KMS-11 (cell line): ENCODE data around the gene FEM1A.

ENCODE experiments used
- H2AFZ ChIP-seq: fragments of 200-600 bp; sonication (generic); 2 replicates; pipeline ENCODE4 v1.6.1; 2016; ENCODE audit warnings: antibody characterized with exemption, mixed run types, low read depth
- H3K27ac ChIP-seq: fragments of 200-600 bp; sonication (generic); 2 replicates; pipeline ENCODE4 v1.6.1; 2016; ENCODE audit warnings: mild to moderate bottlenecking, mixed run types
- H3K27me3 ChIP-seq: fragments of 200-600 bp; sonication (generic); 2 replicates; pipeline ENCODE4 v1.6.1; 2017; ENCODE audit warnings: mild to moderate bottlenecking, low read depth, mixed run types, moderate library complexity; ENCODE audit not compliant: insufficient read depth
- H3K36me3 ChIP-seq: fragments of 200-600 bp; sonication (generic); 2 replicates; pipeline ENCODE4 v1.6.1; 2017; ENCODE audit warnings: mild to moderate bottlenecking, mixed run types; ENCODE audit not compliant: insufficient read depth
- H3K4me1 ChIP-seq: fragments of 200-600 bp; sonication (generic); 2 replicates; pipeline ENCODE4 v1.6.1; 2016; ENCODE audit warnings: mild to moderate bottlenecking, low read depth, mixed run types; ENCODE audit not compliant: poor library complexity, severe bottlenecking
- H3K4me2 ChIP-seq: fragments of 200-600 bp; sonication (generic); 2 replicates; pipeline ENCODE4 v1.7.0; 2016; ENCODE audit warnings: mild to moderate bottlenecking, mixed run types
- H3K4me3 ChIP-seq: fragments of 200-600 bp; sonication (generic); IDR thresholded peaks from 2 replicates; pipeline ENCODE4 v1.6.1; 2017; ENCODE audit warnings: low read depth, low read length, mixed read lengths; ENCODE audit not compliant: insufficient read depth
- H3K79me2 ChIP-seq: fragments of 200-600 bp; sonication (generic); 2 replicates; pipeline ENCODE4 v1.6.1; 2016; ENCODE audit warnings: low read depth, mixed run types; ENCODE audit not compliant: insufficient read depth
- H3K9ac ChIP-seq: fragments of 200-600 bp; sonication (generic); 2 replicates; pipeline ENCODE4 v1.6.1; 2016; ENCODE audit warnings: mild to moderate bottlenecking, mixed run types
- H4K20me1 ChIP-seq: fragments of 200-600 bp; sonication (generic); 2 replicates; pipeline ENCODE4 v1.6.1; 2016; ENCODE audit warnings: mild to moderate bottlenecking, mixed run types; ENCODE audit not compliant: insufficient read depth
- CTCF ChIP-seq: fragments of 200-600 bp; sonication (generic); conservative IDR thresholded peaks from 2 replicates; pipeline ENCODE4 v1.6.1; 2017; ENCODE audit warnings: low read depth, mild to moderate bottlenecking, antibody characterized with exemption, low read length, moderate library complexity, mixed read lengths

Gene FEM1A

GRCh38 chr19:4768934-4769777 lies 22.4 kb upstream of the FEM1A start:
- H3K36me3 ChIP-seq, result no peaks in the 10 kb centered on the region
- H3K27me3 ChIP-seq, result peaks cover 50% of the 10 kb centered on the region
- H3K4me2 ChIP-seq, result no peak overlapping the region
- H3K9ac ChIP-seq, result no peak overlapping the region
- no peak overlapping the region for H3K4me3 ChIP-seq
- TF ChIP-seq CTCF, result no peak
- H2AFZ ChIP-seq, result no peak overlapping the region
- no peak overlapping the region for H3K27ac ChIP-seq
- no peaks in the 10 kb centered on the region for H3K4me1 ChIP-seq
- no peaks in the 10 kb centered on the region for H4K20me1 ChIP-seq
- H3K79me2 ChIP-seq, result no peaks in the 10 kb centered on the region

GRCh38 chr19:4772566-4772965 lies 19.0 kb upstream of the FEM1A start:
- no peak for TF ChIP-seq CTCF
- H3K27me3 ChIP-seq, result peaks cover 58% of the 10 kb centered on the region
- H3K27ac ChIP-seq, result no peak overlapping the region
- H3K4me2 ChIP-seq, result no peak overlapping the region
- no peaks in the 10 kb centered on the region for H3K79me2 ChIP-seq
- no peak overlapping the region for H3K9ac ChIP-seq
- H3K4me3 ChIP-seq, result no peak overlapping the region
- H3K4me1 ChIP-seq, result no peaks in the 10 kb centered on the region
- H2AFZ ChIP-seq, result no peak overlapping the region
- no peaks in the 10 kb centered on the region for H4K20me1 ChIP-seq
- no peaks in the 10 kb centered on the region for H3K36me3 ChIP-seq

GRCh38 chr19:4773047-4773640 lies 18.4 kb upstream of the FEM1A start:
- no peak for TF ChIP-seq CTCF
- H3K27ac ChIP-seq, result no peak overlapping the region
- H3K4me2 ChIP-seq, result no peak overlapping the region
- no peaks in the 10 kb centered on the region for H3K79me2 ChIP-seq
- H3K4me3 ChIP-seq, result no peak overlapping the region
- no peaks in the 10 kb centered on the region for H4K20me1 ChIP-seq
- H3K36me3 ChIP-seq, result no peaks in the 10 kb centered on the region
- H3K9ac ChIP-seq, result no peak overlapping the region
- peaks cover 62% of the 10 kb centered on the region for H3K27me3 ChIP-seq
- H2AFZ ChIP-seq, result no peak overlapping the region
- H3K4me1 ChIP-seq, result no peaks in the 10 kb centered on the region

- Histone ChIP-seq H3K9ac (no peak overlapping the region), H3K4me3 (no peak overlapping the region), H2AFZ (no peak overlapping the region), H3K4me2 (no peak overlapping the region), H4K20me1 (no peaks in the 10 kb centered on the region), H3K27ac (no peak overlapping the region), H3K4me1 (no peaks in the 10 kb centered on the region), H3K36me3 (no peaks in the 10 kb centered on the region), H3K27me3 (peaks cover 72% of the 10 kb centered on the region), H3K79me2 (no peaks in the 10 kb centered on the region)
- no peak for TF ChIP-seq CTCF
Observed at GRCh38 chr19:4774136-4774535, 17.4 kb upstream of the FEM1A start.
